Osteoblast (primary cell): ENCODE data around the gene TCAIM. TPM values are rescaled to one million over a fixed set of nuclear protein-coding genes. Genes with fewer than 3 reads are reported as not detected.
"Not testable (repeated sequence)": the region's sequence is repeated elsewhere in the genome, so short reads cannot be mapped to it uniquely, and the experiment has no call there.

Source experiments
- DNase-seq: peaks from one replicate; pipeline ENCODE4 v3.0.0; 2011; ENCODE audit warnings: low spot score, mixed read lengths; ENCODE audit not compliant: insufficient read length; ENCODE audit errors: missing footprints
- H2AFZ ChIP-seq: 2 replicates; pipeline ENCODE4 v1.6.0; 2011; ENCODE audit warnings: mild to moderate bottlenecking, low read length
- H3K27ac ChIP-seq: 2 replicates; pipeline ENCODE4 v1.5.1; 2011; ENCODE audit warnings: mild to moderate bottlenecking, low read depth, low read length, moderate library complexity
- H3K27me3 ChIP-seq: 2 replicates; pipeline ENCODE4 v1.6.0; 2012; ENCODE audit warnings: mild to moderate bottlenecking, control low read depth, inconsistent platforms, low read length, moderate library complexity; ENCODE audit not compliant: insufficient read depth
- H3K36me3 ChIP-seq: 2 replicates; pipeline ENCODE4 v1.5.1; 2011; ENCODE audit warnings: mild to moderate bottlenecking, low read length, control low read depth, moderate library complexity; ENCODE audit not compliant: insufficient read depth
- H3K4me1 ChIP-seq: 2 replicates; pipeline ENCODE4 v1.5.1; 2011; ENCODE audit warnings: mild to moderate bottlenecking, low read length, control low read depth, moderate library complexity; ENCODE audit not compliant: insufficient read depth
- H3K4me2 ChIP-seq: 2 replicates; pipeline ENCODE4 v1.6.0; 2011; ENCODE audit warnings: mild to moderate bottlenecking, low read length; ENCODE audit not compliant: insufficient read depth
- H3K4me3 ChIP-seq: fragments of 200-600 bp; sonication (generic); 3 replicates; pipeline ENCODE4 v1.5.1; 2012; ENCODE audit warnings: mild to moderate bottlenecking, low read length, inconsistent platforms; ENCODE audit not compliant: insufficient read depth
- H3K79me2 ChIP-seq: 2 replicates; pipeline ENCODE4 v1.6.0; 2012; ENCODE audit warnings: mild to moderate bottlenecking, low read length, control low read depth, inconsistent platforms; ENCODE audit not compliant: insufficient read depth
- H3K9me3 ChIP-seq: 2 replicates; pipeline ENCODE4 v1.5.1; 2011; ENCODE audit warnings: low read depth, low read length, control low read depth
- H4K20me1 ChIP-seq: 2 replicates; pipeline ENCODE4 v1.6.0; 2012; ENCODE audit warnings: mild to moderate bottlenecking, low read length, control low read depth; ENCODE audit not compliant: insufficient read depth
- CTCF ChIP-seq: IDR thresholded peaks from 2 replicates; pipeline ENCODE4 v1.5.1; 2011; ENCODE audit warnings: mild to moderate bottlenecking, low read depth, low read length, moderate library complexity; ENCODE audit errors: extremely low read depth
- total RNA-seq: library from RNA; depleted of rRNA; stranded (reverse); fragments of >200 nt; gene quantifications from 2 replicates; pipeline ENCODE4 v1.2.3, GENCODE V29; 2012

Gene TCAIM
- total RNA-seq, 1 donor = 33.7 TPM

GRCh38 chr3:44412365-44412764, 73.8 kb downstream of the TCAIM start:
- H3K9me3 ChIP-seq = no peaks in the 10 kb centered on the region
- H3K4me1 ChIP-seq = no peaks in the 10 kb centered on the region
- H2AFZ ChIP-seq = no peak overlapping the region
- no peak overlapping the region for H3K4me2 ChIP-seq
- DNase-seq = no peak
- no peaks in the 10 kb centered on the region for H3K79me2 ChIP-seq
- H3K4me3 ChIP-seq = no peak overlapping the region
- TF ChIP-seq CTCF = no peak
- H4K20me1 ChIP-seq = no peaks in the 10 kb centered on the region
- no peaks in the 10 kb centered on the region for H3K27me3 ChIP-seq
- no peak overlapping the region for H3K27ac ChIP-seq
- H3K36me3 ChIP-seq = no peaks in the 10 kb centered on the region

GRCh38 chr3:44414517-44415090, 76.0 kb downstream of the TCAIM start:
- no peaks in the 10 kb centered on the region for H3K9me3 ChIP-seq
- no peak overlapping the region for H3K4me3 ChIP-seq
- no peak overlapping the region for H2AFZ ChIP-seq
- no peaks in the 10 kb centered on the region for H4K20me1 ChIP-seq
- TF ChIP-seq CTCF = no peak
- H3K4me2 ChIP-seq = no peak overlapping the region
- DNase-seq = no peak
- no peaks in the 10 kb centered on the region for H3K27me3 ChIP-seq
- no peaks in the 10 kb centered on the region for H3K36me3 ChIP-seq
- H3K4me1 ChIP-seq = no peaks in the 10 kb centered on the region
- no peak overlapping the region for H3K27ac ChIP-seq
- H3K79me2 ChIP-seq = no peaks in the 10 kb centered on the region

GRCh38 chr3:44415421-44415820, 76.9 kb downstream of the TCAIM start:
- DNase-seq = no peak
- Histone ChIP-seq H3K27ac (no peak overlapping the region), H2AFZ (no peak overlapping the region), H3K36me3 (no peaks in the 10 kb centered on the region), H3K9me3 (no peaks in the 10 kb centered on the region), H3K4me2 (no peak overlapping the region), H3K79me2 (no peaks in the 10 kb centered on the region), H4K20me1 (no peaks in the 10 kb centered on the region), H3K4me3 (no peak overlapping the region), H3K27me3 (no peaks in the 10 kb centered on the region), H3K4me1 (no peaks in the 10 kb centered on the region)
- no peak for TF ChIP-seq CTCF

GRCh38 chr3:44416031-44417030, 77.8 kb downstream of the TCAIM start:
- Histone ChIP-seq H3K27me3 (peaks cover 4% of the 10 kb centered on the region), H4K20me1 (no peaks in the 10 kb centered on the region), H3K4me1 (no peaks in the 10 kb centered on the region), H2AFZ (no peak overlapping the region), H3K9me3 (no peaks in the 10 kb centered on the region), H3K4me3 (no peak overlapping the region), H3K27ac (no peak overlapping the region), H3K4me2 (no peak overlapping the region), H3K79me2 (no peaks in the 10 kb centered on the region), H3K36me3 (no peaks in the 10 kb centered on the region)
- TF ChIP-seq CTCF = no peak
- no peak for DNase-seq

GRCh38 chr3:44418118-44418517, 79.6 kb downstream of the TCAIM start:
- not testable (repeated sequence) for H3K79me2 ChIP-seq, H3K9me3 ChIP-seq, H3K27ac ChIP-seq, H3K4me1 ChIP-seq, H3K36me3 ChIP-seq, H3K4me3 ChIP-seq, H3K27me3 ChIP-seq, H3K4me2 ChIP-seq, H4K20me1 ChIP-seq, H2AFZ ChIP-seq, DNase-seq
